ENCODE measurements around the gene ENPP1. TPM values are rescaled to one million over a fixed set of nuclear protein-coding genes. Genes with fewer than 3 reads are reported as not detected.
"Not testable (repeated sequence)": the region's sequence is repeated elsewhere in the genome, so short reads cannot be mapped to it uniquely, and the experiment has no call there.

Gene ENPP1
- total and polyA plus RNA-seq, 2 experiments from 2014 or later: 0.84 to 3.1 TPM

GRCh38 chr6:131854803-131855202 is 47.0 kb downstream of the ENPP1 start:
- no peak for DNase-seq (ENCODE audit: low read depth in 1 of 2, low spot score in 1 of 2)
- Histone ChIP-seq H3K4me1 (ENCODE audit: low read depth) (no peaks in the 10 kb centered on the region), H3K27me3 (no peaks in the 10 kb centered on the region), H3K36me3 (no peaks in the 10 kb centered on the region), H3K4me3 (no peak overlapping the region), H3K27ac (no peak overlapping the region), H3K9me3 (ENCODE audit: low read depth) (no peaks in the 10 kb centered on the region)
- TF ChIP-seq CTCF (IDR thresholded peaks at IDR 0.05; ENCODE audit: low read depth, low read length): no peak

GRCh38 chr6:131858765-131859415 is 51.1 kb downstream of the ENPP1 start:
- no peak for TF ChIP-seq CTCF (IDR thresholded peaks at IDR 0.05; ENCODE audit: low read depth, low read length)
- Histone ChIP-seq H3K27me3 (no peaks in the 10 kb centered on the region), H3K27ac (no peak overlapping the region), H3K36me3 (no peaks in the 10 kb centered on the region), H3K4me3 (no peak overlapping the region), H3K4me1 (ENCODE audit: low read depth) (no peaks in the 10 kb centered on the region), H3K9me3 (ENCODE audit: low read depth) (no peaks in the 10 kb centered on the region)
- DNase-seq (ENCODE audit: low read depth in 1 of 2, low spot score in 1 of 2): no peak

- H3K36me3 ChIP-seq; H3K27me3 ChIP-seq; H3K9me3 ChIP-seq (ENCODE audit: low read depth); DNase-seq (ENCODE audit: low read depth in 1 of 2, low spot score in 1 of 2); H3K4me1 ChIP-seq (ENCODE audit: low read depth); H3K4me3 ChIP-seq; H3K27ac ChIP-seq: not testable (repeated sequence)
Observed at GRCh38 chr6:131859658-131860057, 51.8 kb downstream of the ENPP1 start.

- no peaks in the 10 kb centered on the region for H3K9me3 ChIP-seq (ENCODE audit: low read depth)
- no peak overlapping the region for H3K27ac ChIP-seq
- H3K4me3 ChIP-seq: no peak overlapping the region
- peak in 1 of 2 donors; percentile 48 for DNase-seq (ENCODE audit: low read depth in 1 of 2, low spot score in 1 of 2)
- no peak for TF ChIP-seq CTCF (IDR thresholded peaks at IDR 0.05; ENCODE audit: low read depth, low read length)
- no peaks in the 10 kb centered on the region for H3K36me3 ChIP-seq
- H3K4me1 ChIP-seq (ENCODE audit: low read depth): no peaks in the 10 kb centered on the region
- H3K27me3 ChIP-seq: no peaks in the 10 kb centered on the region
Observed at GRCh38 chr6:131861381-131861780, 53.6 kb downstream of the ENPP1 start.

- Histone ChIP-seq H3K27me3 (no peaks in the 10 kb centered on the region), H3K27ac (no peak overlapping the region), H3K4me1 (ENCODE audit: low read depth) (no peaks in the 10 kb centered on the region), H3K4me3 (no peak overlapping the region), H3K9me3 (ENCODE audit: low read depth) (no peaks in the 10 kb centered on the region), H3K36me3 (no peaks in the 10 kb centered on the region)
- TF ChIP-seq CTCF (IDR thresholded peaks at IDR 0.05; ENCODE audit: low read depth, low read length): no peak
- no peak for DNase-seq (ENCODE audit: low read depth in 1 of 2, low spot score in 1 of 2)
Observed at GRCh38 chr6:131862476-131862875, 54.7 kb downstream of the ENPP1 start.

- H3K4me1 ChIP-seq (ENCODE audit: low read depth): no peaks in the 10 kb centered on the region
- no peak overlapping the region for H3K27ac ChIP-seq
- H3K9me3 ChIP-seq (ENCODE audit: low read depth): no peaks in the 10 kb centered on the region
- no peaks in the 10 kb centered on the region for H3K27me3 ChIP-seq
- TF ChIP-seq CTCF (IDR thresholded peaks at IDR 0.05; ENCODE audit: low read depth, low read length): no peak
- H3K4me3 ChIP-seq: no peak overlapping the region
- no peak for DNase-seq (ENCODE audit: low read depth in 1 of 2, low spot score in 1 of 2)
- no peaks in the 10 kb centered on the region for H3K36me3 ChIP-seq
Observed at GRCh38 chr6:131867744-131868143, 59.9 kb downstream of the ENPP1 start.

All from cardiac muscle cell (in vitro differentiated cells and primary cell).